Natural killer cell (primary cell): ENCODE measurements around the gene PRDM16. TPM values are rescaled to one million over a fixed set of nuclear protein-coding genes. Genes with fewer than 3 reads are reported as not detected.

Source experiments
- ATAC-seq, 3 donors: fragments of 150-1000 bp in 2 of 3; fragments of 200-7000 bp in 1 of 3; cut with Tn5 transposase; 1 replicate in 1 of 3; 2 replicates in 2 of 3; pipeline ENCODE4 v1.10.0; 2021; ENCODE audit warnings: mild to moderate bottlenecking in 2 of 3, moderate library complexity in 2 of 3
- DNase-seq, 2 donors: peaks; one replicate each; pipeline versions ENCODE4 v3.0.0 to v3.0.0-alpha.2; 2013 to 2021; ENCODE audit warnings: mixed read lengths in 1 of 2
- H3K27ac ChIP-seq: one replicate; pipeline ENCODE4 v1.5.1; 2013; ENCODE audit warnings: mild to moderate bottlenecking, low read length
- H3K27me3 ChIP-seq: one replicate; pipeline ENCODE4 v1.6.1; 2013; ENCODE audit warnings: low read length; ENCODE audit not compliant: control insufficient read depth, insufficient read depth
- H3K36me3 ChIP-seq: one replicate; pipeline ENCODE4 v1.6.1; 2013; ENCODE audit warnings: low read length; ENCODE audit not compliant: control insufficient read depth, insufficient read depth
- H3K4me1 ChIP-seq: one replicate; pipeline ENCODE4 v1.6.1; 2013; ENCODE audit warnings: low read length; ENCODE audit not compliant: control insufficient read depth, insufficient read depth
- H3K4me3 ChIP-seq: one replicate; pipeline ENCODE4 v1.5.1; 2013; ENCODE audit warnings: low read length
- H3K9me3 ChIP-seq: one replicate; pipeline ENCODE4 v1.6.1; 2013; ENCODE audit warnings: low read length; ENCODE audit not compliant: control insufficient read depth, insufficient read depth
- H3K27ac Mint-ChIP-seq, 2 donors: one replicate each; pipeline ENCODE4 v1.8.0; 2022; ENCODE audit warnings: mild to moderate bottlenecking in 2 of 2, mixed read lengths in 2 of 2, moderate library complexity in 1 of 2
- H3K27me3 Mint-ChIP-seq, 2 donors: one replicate each; pipeline ENCODE4 v1.8.0; 2022; ENCODE audit warnings: low read depth in 2 of 2, mixed read lengths in 2 of 2
- H3K36me3 Mint-ChIP-seq: one replicate; pipeline ENCODE4 v1.8.0; 2022; ENCODE audit warnings: mixed read lengths
- H3K4me1 Mint-ChIP-seq, 2 donors: one replicate each; pipeline ENCODE4 v1.8.0; 2022; ENCODE audit warnings: mixed read lengths in 2 of 2
- H3K4me3 Mint-ChIP-seq: one replicate; pipeline ENCODE4 v1.8.0; 2022; ENCODE audit warnings: mild to moderate bottlenecking, moderate library complexity, mixed read lengths
- H3K9me3 Mint-ChIP-seq, 2 donors: one replicate each; pipeline ENCODE4 v1.8.0; 2022; ENCODE audit warnings: mixed read lengths in 2 of 2
- WGBS: methylation state at CpG from one replicate; pipeline ENCODE4 v1.1.7; 2013; ENCODE audit warnings: missing lambda C conversion rate; ENCODE audit not compliant: insufficient coverage; 5-methylcytosine and 5-hydroxymethylcytosine counted together
- intact Hi-C: fragments of 100-400 bp; cut with micrococcal nuclease; formaldehyde crosslinking; loops from one replicate; pipeline ENCODE4 v1.14.2; 2022
- total RNA-seq, 4 donors: library from RNA; stranded (reverse); fragments of 120-200 nt in 1 of 4; gene quantifications; one replicate each; pipeline versions ENCODE4 v1.2.3 to v1.2.4, GENCODE V29; 2013 to 2022
- TF ChIP-seq, protein P1 (sequence below): fragments of 200-600 bp; IDR thresholded peaks from one replicate; pipeline ENCODE4 v1.8.0; 2022; ENCODE audit warnings: antibody characterized with exemption

Gene PRDM16
- total RNA-seq, 3 donors from 2014 or later (not counting 1 experiment from before 2014, with no cell fraction given), result 0.25 to 0.64 TPM; not detected in 1

DNA sequence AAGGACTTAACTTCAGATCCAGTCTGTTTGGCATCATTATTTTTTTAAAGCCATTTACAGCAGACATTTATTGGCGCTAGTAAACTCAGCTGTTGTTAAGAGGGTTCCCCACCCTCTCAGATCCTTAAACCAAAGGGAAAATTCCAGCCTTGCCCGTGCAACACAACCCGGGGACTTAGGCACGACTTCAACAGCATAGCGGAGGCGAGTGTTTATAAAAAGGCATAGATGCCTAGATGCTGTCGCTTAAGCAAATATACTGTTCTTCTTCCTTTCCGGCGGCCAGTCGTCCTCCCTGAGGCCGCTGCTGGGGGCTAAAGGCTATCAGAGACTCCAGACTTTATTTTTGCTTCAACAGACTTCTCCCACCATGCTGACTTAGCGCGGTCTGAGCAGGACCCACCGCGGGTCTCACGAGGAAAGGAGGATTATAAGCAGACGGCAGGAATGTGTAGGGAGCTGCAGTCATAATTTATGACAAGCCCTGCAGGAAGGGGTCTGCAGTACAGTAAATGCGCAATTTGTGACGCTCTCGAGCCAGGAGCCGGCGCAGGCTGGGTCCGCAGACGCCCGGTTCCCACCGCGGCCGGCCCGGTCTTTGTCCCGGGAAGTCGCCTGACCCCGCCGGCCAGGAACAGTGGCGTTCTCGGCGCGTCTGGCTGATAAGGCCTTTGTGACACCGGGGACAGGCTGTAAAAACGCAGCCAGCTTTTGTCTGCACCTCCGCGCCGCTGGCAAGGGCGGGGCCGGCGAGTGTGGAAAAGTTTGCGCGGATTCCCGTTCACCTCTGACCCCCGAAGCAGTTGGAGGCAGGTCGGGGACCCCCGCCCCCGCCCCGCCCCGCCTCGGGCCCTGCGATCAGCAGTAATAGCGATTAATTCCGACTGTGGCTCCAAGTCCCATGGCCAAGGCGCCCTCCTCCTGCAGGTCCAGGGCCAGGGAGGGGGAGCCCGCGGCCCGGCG lies 324.3 kb downstream of the PRDM16 start:
- ATAC-seq (no peak), DNase-seq (no peak)
- Histone ChIP-seq H3K4me1 (peaks cover 2% of the 10 kb centered on the region), H3K4me3 (no peak overlapping the region), H3K9me3 (no peaks in the 10 kb centered on the region), H3K27me3 (peaks cover 21% of the 10 kb centered on the region), H3K36me3 (no peaks in the 10 kb centered on the region), H3K27ac (no peak overlapping the region)
- H3K9me3 Mint-ChIP-seq, result no peaks in the 10 kb centered on the region
- no peak overlapping the region for H3K4me3 Mint-ChIP-seq
- H3K27ac Mint-ChIP-seq, result no peak overlapping the region
- TF ChIP-seq, protein P1, sequence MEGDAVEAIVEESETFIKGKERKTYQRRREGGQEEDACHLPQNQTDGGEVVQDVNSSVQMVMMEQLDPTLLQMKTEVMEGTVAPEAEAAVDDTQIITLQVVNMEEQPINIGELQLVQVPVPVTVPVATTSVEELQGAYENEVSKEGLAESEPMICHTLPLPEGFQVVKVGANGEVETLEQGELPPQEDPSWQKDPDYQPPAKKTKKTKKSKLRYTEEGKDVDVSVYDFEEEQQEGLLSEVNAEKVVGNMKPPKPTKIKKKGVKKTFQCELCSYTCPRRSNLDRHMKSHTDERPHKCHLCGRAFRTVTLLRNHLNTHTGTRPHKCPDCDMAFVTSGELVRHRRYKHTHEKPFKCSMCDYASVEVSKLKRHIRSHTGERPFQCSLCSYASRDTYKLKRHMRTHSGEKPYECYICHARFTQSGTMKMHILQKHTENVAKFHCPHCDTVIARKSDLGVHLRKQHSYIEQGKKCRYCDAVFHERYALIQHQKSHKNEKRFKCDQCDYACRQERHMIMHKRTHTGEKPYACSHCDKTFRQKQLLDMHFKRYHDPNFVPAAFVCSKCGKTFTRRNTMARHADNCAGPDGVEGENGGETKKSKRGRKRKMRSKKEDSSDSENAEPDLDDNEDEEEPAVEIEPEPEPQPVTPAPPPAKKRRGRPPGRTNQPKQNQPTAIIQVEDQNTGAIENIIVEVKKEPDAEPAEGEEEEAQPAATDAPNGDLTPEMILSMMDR, result no peak
- 11% methylated on average over 63 of the region's 63 CpGs for WGBS
- peaks cover 38 to 55% of the 10 kb centered on the region in 2 donors for H3K27me3 Mint-ChIP-seq
- no peaks in the 10 kb centered on the region for H3K4me1 Mint-ChIP-seq
- intact Hi-C loops, result no loop called here
- no peaks in the 10 kb centered on the region for H3K36me3 Mint-ChIP-seq

DNA sequence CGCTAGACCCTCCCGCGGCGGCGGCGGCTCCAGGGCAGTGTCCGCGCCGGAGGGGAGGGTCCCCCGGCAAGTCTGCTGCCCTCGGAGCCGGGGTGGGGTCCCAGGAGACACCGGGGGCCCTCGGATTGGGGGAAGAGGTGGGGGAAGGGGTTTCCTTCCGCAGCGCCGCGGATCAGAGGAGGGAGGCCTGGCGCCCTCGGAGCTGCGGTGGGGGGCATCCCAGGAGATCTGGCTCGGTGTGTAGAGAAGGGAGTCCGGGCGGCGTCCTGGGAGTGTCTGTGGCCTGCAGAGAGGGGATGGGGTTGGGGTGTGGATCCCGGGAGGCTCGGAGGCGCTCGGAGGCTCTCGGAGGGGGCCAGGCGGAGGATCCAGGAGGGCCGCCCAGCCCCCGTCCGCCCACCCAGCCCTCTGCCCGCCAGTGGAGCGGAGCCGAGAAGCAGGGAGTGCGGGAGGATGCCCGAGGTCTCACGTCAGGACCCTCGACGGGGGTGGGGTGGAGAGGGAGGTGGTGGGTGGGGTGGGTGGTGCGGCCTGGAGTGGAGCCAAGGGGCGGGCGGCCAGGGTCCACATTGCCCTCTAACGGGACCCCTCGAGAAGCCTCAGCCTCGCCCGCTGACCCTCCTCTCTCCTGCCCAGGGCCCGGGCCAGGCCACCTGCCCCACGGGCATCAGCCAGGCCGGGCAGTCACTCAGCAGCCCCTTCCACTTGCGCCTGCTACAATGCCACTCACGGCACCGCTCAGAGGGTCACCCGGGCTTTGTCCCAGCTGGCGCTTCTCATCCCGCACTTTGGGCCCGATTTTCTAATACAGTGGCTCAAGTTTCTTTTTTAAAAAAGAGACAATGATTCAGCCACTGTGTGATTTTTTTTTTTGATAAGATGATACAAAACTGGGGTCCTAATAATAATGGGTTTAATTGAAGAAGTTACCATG lies 325.3 kb downstream of the PRDM16 start:
- H3K27ac ChIP-seq, result no peak overlapping the region
- H3K9me3 ChIP-seq, result no peaks in the 10 kb centered on the region
- H3K4me1 ChIP-seq, result peaks cover 2% of the 10 kb centered on the region
- Mint-ChIP-seq H3K27me3 (peaks cover 37 to 53% of the 10 kb centered on the region in 2 donors), H3K27ac (no peak overlapping the region), H3K9me3 (no peaks in the 10 kb centered on the region), H3K36me3 (no peaks in the 10 kb centered on the region), H3K4me1 (no peaks in the 10 kb centered on the region), H3K4me3 (no peak overlapping the region)
- no peak for ATAC-seq
- intact Hi-C loops, result no loop called here
- WGBS, result 41% methylated on average over 59 of the region's 59 CpGs
- no peak for DNase-seq
- TF ChIP-seq, protein P1, result no peak
- no peak overlapping the region for H3K4me3 ChIP-seq
- H3K36me3 ChIP-seq, result no peaks in the 10 kb centered on the region
- H3K27me3 ChIP-seq, result peaks cover 21% of the 10 kb centered on the region

DNA sequence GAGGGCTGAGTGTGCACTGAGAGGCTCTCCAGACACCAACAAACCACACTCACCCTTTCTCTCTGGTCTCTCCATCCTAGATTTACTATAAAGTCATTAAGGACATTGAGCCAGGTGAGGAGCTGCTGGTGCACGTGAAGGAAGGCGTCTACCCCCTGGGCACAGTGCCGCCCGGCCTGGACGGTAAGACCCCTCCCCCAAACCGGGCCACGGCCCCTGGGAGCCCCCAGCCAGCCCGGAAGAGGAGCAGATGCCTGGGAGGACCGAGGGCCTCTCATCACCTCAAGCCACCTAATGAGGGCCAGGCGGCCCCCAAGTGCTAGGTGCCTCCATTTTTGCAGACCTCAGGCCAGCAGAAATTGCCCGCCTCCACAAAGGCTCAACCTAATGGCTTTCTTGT lies 327.4 kb downstream of the PRDM16 start:
- peaks cover 2% of the 10 kb centered on the region for H3K4me1 ChIP-seq
- Mint-ChIP-seq H3K36me3 (no peaks in the 10 kb centered on the region), H3K4me1 (no peaks in the 10 kb centered on the region), H3K27me3 (peaks cover 30 to 38% of the 10 kb centered on the region in 2 donors), H3K9me3 (no peaks in the 10 kb centered on the region), H3K27ac (no peak overlapping the region), H3K4me3 (no peak overlapping the region)
- H3K27me3 ChIP-seq, result peaks cover 21% of the 10 kb centered on the region
- no peaks in the 10 kb centered on the region for H3K9me3 ChIP-seq
- WGBS, result 89% methylated on average over 11 of the region's 11 CpGs
- no peak overlapping the region for H3K4me3 ChIP-seq
- no peak for ATAC-seq
- TF ChIP-seq, protein P1, result no peak
- no peaks in the 10 kb centered on the region for H3K36me3 ChIP-seq
- no peak for DNase-seq
- intact Hi-C loops, result no loop called here
- no peak overlapping the region for H3K27ac ChIP-seq
